ENCODE results near the gene PLXNC1.

The PLXNC1 gene

GRCh38 chr12:94242901-94243300, 94.5 kb downstream of the PLXNC1 start:
- DNase-seq (ENCODE audit: low read depth), result no peak

- DNase-seq (ENCODE audit: low read depth), result peak; percentile 37
These were observed 96.1 kb downstream of the PLXNC1 start for GRCh38 chr12:94244165-94245133.

- DNase-seq (ENCODE audit: low read depth), result no peak
These were observed 97.4 kb downstream of the PLXNC1 start for GRCh38 chr12:94245631-94246383.

- no peak for DNase-seq (ENCODE audit: low read depth)
These were observed 98.9 kb downstream of the PLXNC1 start for GRCh38 chr12:94247246-94247645.

- DNase-seq (ENCODE audit: low read depth), result no peak
These were observed 100.2 kb downstream of the PLXNC1 start for GRCh38 chr12:94248582-94248981.

GRCh38 chr12:94250130-94250529, 101.8 kb downstream of the PLXNC1 start:
- DNase-seq (ENCODE audit: low read depth), result no peak

GRCh38 chr12:94254270-94254669, 105.9 kb downstream of the PLXNC1 start:
- DNase-seq (ENCODE audit: low read depth), result no peak

GRCh38 chr12:94255006-94255405, 106.6 kb downstream of the PLXNC1 start:
- DNase-seq (ENCODE audit: low read depth), result no peak

- no peak for DNase-seq (ENCODE audit: low read depth)
These were observed 107.1 kb downstream of the PLXNC1 start for GRCh38 chr12:94255428-94255827.

- no peak for DNase-seq (ENCODE audit: low read depth)
These were observed 110.2 kb downstream of the PLXNC1 start for GRCh38 chr12:94258593-94258992.

GRCh38 chr12:94260017-94260416, 111.6 kb downstream of the PLXNC1 start:
- no peak for DNase-seq (ENCODE audit: low read depth)

GRCh38 chr12:94260717-94261116, 112.3 kb downstream of the PLXNC1 start:
- no peak for DNase-seq (ENCODE audit: low read depth)

- no peak for DNase-seq (ENCODE audit: low read depth)
These were observed 112.7 kb downstream of the PLXNC1 start for GRCh38 chr12:94261119-94261518.

GRCh38 chr12:94261786-94262185, 113.4 kb downstream of the PLXNC1 start:
- no peak for DNase-seq (ENCODE audit: low read depth)

- peak; percentile 61 for DNase-seq (ENCODE audit: low read depth)
These were observed 114.0 kb downstream of the PLXNC1 start for GRCh38 chr12:94262228-94263010.

GRCh38 chr12:94263011-94263811, 114.8 kb downstream of the PLXNC1 start:
- DNase-seq (ENCODE audit: low read depth), result peak; percentile 57

GRCh38 chr12:94263905-94264561, 115.7 kb downstream of the PLXNC1 start:
- DNase-seq (ENCODE audit: low read depth), result no peak

GRCh38 chr12:94264736-94265485, 116.5 kb downstream of the PLXNC1 start:
- no peak for DNase-seq (ENCODE audit: low read depth)

GRCh38 chr12:94265539-94265938, 117.2 kb downstream of the PLXNC1 start:
- DNase-seq (ENCODE audit: low read depth), result no peak
